Kidney tubule cell (primary cell): ENCODE measurements around the gene ADARB2.
A peak's percentile ranks its signal among the peaks of the same experiment; 100 is the strongest.

Source experiments
- DNase-seq: peaks from one replicate; pipeline ENCODE4 v3.0.0-alpha.2; 2018; ENCODE audit warnings: low spot score

The ADARB2 gene

DNA sequence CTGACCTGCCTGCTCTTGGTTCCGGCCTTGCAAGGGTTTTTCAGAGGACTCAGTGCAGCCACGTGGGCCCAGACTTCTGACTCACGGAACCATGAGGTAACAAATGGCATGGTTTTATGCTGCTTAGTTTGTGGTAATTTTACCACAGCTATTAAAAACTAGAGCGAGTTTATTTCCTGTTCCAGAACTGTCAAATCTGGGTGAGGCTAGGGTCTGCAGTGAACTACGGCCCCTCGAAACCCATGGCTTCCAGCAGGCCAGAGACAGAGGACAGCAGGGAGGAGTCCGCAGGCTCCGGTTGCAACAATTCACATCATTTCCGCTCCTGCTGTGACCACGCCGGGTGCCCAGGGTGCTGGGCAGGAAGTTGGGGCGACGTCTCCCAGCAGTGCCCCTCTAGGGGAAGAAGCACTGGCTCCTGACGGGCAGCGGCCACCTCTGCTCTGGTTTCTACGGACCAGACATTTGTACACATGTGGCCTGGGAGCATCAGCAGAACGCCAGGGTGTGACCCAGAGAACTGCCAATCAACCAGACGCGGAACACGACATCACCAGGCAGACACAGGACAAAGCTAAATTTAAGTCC, 74.8 kb downstream of the ADARB2 start:
- no peak for DNase-seq

DNA sequence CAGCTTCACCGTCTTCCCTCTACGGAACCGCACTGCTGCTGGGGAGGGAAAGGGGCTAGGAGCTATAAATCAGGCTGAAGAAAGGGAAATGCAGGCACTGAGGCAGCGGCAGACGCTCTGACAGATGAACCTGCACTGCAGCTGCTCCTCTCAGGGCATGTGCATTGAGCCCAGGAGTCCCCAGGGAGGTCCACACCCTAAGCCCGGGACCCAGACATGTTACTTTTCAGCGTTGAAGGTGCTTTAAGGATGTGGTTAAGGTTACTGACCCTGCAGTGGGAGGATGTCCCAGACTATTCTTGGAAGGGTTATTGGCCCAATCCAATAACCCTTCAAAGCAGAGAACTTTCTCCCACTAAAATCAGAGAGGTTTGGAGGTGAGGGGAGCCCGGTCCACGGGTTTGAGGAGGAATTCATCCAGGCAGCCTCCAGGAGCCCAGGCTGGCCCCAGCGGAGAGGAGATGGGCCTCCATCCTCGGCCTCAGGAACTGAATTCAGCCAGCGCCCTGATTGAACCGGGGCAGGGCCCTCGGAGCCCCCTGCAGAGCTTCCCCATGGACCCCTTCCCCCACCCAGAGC, 75.4 kb downstream of the ADARB2 start:
- no peak for DNase-seq

DNA sequence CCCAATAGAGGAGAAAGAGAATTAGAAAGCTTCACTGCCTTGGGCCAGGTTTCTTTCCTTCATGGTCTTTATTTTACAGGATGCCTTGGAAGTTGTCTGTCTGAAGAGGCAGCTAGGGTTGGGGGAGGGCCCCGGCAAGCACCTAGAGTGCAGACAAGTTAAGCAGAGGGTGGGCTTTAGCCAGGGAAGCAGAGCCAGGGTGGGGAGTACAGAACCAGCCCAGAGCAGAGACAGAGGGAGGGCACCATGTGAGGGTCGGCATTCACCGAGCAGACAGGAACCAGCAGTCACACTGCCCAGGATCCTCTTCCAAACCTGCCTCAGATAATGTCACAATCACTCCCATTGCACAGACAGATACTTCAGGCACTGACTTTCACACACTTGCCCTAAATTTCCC, 75.9 kb downstream of the ADARB2 start:
- DNase-seq, result no peak

DNA sequence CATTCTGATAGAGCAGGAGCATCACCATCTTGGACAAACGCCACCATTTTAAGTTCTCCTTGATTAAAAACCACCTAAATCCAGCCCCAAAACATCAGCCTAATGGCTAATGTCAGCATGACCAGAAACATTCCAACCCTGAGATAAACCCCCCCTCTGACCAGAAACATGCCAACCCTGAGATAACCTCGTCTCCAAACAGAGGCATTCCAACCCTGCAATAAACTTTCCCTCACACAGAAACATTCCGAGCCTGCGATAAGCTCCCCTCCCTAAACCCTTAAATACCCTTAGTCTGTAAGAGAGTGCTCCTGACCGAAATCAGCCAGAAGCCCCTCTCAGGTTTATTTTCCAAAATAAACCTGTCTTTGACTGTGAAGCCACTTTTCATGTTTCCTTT, 76.5 kb downstream of the ADARB2 start:
- no peak for DNase-seq

DNA sequence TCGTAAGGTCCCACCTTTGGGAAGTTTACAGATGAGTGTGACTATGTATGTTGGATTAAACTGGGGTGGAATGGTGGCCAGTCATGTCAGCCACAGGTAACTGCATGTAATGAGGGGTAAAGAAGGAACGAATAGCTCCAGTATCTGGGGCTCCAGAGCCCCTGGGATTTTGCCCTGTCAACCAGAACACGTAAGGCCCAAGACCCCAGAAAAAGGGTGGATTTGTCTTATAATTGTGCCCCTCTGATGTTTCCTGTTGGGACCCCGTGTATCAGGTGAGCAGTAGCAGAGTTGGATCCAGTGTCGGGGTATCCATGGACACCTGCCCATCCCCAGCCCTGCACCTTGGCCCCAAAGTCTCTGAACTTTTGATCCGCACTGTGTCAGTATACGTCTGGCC, 76.9 kb downstream of the ADARB2 start:
- no peak for DNase-seq

DNA sequence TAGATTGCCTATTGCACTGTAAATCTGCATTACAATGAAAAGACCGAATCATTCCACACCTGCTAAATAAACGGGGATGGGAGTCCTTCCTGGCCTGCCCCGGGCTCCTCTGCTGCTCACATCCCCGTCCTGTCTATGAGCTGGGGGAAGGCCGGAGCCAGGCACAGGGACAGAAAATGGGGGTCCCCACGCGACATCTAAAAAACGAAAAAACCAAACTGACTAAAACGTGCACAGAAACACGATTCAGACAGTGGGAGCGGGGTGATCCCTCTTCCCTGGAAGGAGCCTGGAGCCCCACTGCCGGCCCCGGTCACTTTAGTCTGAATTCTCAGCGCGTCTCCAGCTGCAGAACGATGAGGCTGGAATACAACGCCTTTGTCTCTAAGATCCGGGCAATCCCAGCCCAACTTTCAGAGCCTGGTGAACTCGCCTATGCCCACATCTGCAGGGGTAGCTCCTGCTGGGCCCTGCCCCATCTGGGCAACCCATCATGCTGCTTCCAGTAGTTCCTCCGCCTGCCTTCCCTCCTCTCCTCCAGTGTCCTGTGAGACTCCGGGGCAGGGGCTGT, 78.0 kb downstream of the ADARB2 start:
- DNase-seq, result no peak

DNA sequence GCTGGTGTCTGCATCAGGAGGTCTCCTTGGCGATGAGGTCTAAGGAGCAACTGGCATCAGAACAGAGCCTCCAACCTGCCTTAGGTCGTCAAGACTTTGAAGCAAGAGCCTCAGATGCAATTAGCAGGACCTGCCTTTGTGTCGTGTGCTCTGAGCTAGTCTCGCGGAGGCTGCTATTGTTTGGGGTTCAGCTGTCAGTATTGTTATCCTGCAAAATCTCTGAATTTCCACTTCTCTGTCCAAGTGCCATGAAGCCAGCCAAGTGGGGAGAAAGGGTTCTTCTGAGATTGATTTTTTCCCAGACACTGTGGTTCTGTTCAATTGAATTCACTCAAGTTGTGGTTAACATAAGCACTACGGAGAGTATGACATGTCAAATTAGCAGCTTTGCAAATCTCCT, 78.7 kb downstream of the ADARB2 start:
- no peak for DNase-seq

DNA sequence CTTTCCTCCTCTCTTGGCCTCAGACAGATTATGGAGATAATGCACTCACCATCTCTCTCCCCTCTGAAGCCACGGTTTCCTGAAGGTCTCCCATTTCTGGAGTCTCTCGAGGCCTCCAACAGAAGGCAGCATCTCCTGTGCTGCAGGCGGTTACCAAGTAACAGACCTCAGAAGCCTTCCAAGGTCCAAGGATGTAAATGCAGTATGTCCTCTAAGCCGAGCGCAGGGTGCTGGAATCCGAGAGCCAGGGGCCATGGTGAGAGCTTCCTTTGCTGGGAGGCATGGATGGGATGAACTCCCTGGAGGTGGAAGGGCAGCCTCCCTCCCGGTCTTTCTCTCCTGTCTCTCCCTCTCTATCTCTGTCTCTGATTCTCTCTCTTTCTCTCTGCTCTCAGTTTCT, 79.8 kb downstream of the ADARB2 start:
- no peak for DNase-seq

DNA sequence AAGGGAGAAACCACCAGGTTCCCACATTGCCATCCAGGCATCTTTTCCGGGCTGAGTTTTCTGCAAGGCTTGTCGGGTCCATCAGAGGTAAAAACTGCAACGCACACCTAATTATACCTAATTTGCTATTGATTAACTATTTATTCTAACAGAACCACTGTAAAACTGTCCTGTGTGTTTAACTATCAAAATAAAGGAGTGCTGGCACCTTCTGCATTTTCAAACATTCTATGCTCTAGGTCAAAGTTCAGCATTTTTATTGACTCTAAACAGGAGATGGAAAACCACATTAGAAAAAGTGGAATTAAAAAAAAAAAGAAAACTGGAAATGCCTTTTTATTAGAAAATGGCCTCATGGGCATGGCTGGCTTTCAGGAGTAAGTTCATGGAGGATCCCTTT, 82.0 kb downstream of the ADARB2 start:
- DNase-seq, result no peak

DNA sequence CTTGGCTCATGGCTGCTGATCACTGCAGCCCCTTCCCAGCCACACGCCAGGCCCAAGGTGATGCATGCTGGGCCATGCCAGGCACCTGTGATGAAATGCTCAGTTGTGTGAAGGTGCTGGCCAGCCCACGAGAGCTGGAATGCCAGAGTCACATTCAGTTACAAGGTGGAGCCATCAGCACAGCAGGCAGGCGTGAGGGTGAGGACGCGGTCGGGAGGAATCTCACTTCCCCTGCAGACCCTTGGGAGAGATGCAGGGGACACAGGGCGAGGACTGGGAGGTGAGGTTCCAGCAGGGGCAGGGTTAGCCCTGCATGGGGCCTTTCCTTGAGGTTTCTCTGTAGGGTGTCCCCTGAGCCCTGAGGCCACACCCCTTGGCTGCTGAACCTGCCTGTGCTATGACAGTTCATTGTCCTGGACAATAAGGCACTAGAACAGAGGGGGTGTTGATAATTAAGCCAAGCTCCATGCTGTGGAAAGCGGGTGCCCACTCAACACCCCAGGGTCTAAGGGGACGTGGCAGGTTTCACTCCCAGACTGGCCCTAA, 82.4 kb downstream of the ADARB2 start:
- DNase-seq, result no peak

DNA sequence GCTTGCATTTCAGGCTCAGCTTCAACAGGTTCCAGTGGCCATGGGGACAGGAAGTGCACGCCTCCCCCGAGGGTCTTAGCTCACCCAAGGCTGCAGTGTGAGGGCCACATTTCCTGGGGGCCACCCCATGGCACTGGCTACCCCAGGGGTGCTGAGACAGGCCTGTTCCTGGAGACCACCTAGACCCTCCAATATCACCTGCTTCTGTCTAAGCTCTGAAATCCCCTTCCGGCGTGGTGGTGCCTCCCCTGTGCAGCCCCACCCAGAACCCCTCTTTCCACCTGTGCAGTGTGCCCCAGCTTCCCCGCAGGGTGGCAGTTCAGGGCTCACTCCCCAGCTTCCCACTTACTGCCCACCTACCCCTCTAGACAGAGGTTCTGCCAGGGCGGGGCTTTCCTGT, 83.1 kb downstream of the ADARB2 start:
- no peak for DNase-seq

DNA sequence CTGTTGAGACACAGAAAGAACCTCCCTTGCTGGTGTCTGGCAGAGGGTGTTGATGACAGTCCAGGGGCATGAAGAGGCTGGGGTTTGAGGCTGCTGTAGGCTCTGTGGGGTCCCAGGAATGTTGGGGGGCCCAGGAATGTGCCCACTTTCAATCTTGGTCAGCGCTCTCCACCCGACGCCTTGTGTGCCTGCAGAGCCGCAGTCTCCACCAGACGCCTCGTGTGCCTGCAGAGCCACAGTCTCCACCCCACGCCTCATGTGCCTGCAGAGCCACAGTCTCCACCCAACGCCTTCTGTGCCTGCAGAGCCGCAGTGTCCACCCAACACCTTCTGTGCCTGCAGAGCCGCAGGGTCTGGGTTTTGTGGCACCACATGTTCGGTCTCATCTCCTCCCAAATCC, 84.0 kb downstream of the ADARB2 start:
- DNase-seq, result no peak

DNA sequence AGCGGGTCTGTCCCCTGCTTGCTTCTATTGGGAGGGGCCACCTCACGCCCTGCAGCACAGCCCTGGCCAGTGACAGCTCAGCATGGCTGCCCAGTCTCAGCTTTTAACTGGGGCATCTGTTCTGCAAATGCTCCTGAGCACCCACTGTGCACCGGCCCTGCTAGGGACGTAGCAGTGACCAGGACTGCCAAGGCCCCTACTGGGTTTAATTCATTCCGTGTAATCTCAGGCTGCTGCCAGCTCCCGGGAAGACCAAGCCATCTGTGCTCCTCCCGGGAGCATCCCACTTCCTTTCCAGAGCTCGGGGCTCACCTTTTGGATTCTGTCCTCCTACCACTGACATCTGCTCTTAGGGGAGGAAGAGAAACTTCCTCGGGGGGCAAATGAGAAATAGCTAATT, 85.2 kb downstream of the ADARB2 start:
- DNase-seq, result no peak

DNA sequence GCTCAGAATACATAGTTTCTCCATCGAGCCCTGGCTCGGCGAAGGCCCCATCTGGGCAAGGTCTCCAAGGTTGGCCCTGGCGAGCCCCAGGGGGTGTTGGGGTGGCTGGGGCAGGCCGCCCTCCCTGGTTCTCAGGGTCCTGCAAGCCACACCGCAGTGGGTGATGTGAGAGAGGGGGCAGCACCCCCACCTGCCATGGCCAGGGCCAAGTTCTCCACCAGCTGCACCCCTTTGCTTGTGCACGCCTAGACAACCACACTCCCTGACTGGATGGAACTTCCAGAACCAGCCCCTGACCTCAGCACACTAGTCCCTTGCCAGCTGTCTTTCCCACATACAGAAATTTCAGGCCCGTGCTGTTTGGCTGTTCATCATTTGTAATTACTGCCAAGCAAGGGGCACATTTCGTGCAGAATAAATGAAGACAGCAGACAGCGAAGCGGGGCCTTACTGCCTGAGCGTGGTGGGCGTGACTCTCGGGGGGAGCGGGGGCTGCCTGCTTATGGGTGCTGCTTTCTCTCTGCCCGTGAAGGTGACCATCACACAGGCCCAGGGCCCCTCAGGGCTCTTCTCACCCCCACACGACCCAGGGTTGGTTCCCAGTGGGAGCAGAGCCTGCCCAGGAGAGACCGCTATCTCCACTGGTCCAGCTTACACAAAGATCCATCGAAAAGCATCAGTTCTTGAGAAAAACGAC, 85.9 kb downstream of the ADARB2 start:
- DNase-seq, result no peak

DNA sequence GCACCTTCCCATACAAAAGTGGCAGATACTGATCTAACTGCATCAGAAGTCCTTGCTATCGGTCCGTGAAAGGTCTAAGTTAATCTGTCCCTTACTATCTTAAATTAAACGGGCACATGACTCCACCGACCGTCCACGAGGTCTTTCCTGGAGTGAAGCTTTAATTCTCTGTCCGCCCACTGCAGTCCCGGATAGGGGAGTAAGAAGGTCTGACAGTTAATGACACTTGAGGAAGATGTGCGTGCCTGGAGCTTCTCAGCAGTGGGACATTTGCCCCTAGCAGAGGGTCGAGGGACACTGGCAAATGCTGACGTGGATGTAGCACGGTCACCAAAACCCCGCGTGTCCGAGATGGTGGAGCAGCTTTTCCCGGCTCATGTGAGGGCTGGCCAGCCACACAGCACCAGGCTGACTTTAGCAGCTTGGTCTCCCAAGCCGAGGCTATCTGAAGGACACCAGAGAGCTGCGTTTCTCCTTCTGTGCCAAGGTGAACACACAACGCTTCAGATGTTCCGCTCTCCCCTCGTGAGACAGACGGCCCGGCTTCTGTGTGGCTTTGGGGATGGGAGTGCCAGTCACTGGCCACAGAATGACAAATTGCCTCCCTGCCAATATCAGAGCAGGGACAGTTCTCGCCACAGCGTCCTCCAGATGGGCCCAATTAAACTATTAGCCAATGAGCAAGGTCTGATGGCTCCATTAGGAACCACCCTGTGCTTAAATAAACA, 86.6 kb downstream of the ADARB2 start:
- no peak for DNase-seq

DNA sequence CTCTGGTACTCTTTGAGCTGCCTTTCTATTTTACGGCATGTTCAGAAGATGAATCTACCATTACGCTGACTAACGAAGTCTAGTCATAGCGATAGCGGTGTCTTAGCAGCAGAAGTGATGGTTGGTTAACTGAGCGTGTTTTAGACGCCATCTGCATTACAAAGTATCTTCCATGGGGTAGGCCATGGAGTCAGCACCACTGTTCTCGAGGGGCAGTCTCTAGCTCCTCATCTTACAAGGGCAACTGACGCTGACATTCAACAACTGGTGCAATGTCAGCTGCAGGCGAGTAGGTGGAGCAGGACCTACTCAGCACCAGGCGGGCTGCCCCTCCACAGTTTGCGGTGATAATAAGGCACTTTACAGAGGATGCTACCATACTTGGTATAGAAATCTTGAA, 88.7 kb downstream of the ADARB2 start:
- DNase-seq, result no peak

DNA sequence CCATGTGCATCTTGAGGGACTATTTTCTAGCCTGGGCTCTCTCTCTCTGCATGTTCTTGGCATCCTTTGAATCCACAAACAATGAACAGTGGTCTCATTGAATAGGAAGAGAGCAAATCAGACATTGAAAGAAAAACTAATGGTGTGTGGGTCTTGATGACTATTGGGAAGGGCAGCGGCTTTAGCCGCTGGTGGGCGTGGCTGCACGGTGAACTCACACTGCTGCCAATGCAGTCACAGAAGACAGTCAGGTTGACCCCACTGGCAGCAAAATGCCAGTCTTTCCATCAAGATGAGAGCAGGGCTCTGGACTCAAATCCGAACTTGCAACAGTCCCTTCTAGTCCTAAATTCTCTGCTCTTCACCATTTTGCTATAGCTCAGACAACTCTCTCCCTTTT, 91.0 kb downstream of the ADARB2 start:
- DNase-seq, result no peak

DNA sequence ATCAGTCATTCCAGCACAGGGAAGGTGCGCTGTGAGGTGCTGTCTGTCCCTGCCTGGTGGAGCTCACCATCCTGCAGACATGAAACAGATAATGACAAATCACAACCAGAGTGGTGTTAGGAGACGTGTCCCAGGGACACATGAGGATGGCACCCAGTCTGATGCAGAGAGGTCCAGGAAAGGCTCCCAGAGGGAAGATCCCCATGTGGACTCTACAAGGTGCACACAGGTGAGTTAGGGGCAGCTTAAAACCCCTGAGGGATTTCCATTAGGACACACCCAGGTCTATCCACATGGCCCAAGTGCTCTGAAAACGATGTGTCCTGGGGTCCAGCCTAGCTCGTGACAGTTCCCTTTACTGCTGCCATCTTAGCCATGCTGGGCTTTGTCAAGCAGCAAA, 91.4 kb downstream of the ADARB2 start:
- DNase-seq, result no peak

DNA sequence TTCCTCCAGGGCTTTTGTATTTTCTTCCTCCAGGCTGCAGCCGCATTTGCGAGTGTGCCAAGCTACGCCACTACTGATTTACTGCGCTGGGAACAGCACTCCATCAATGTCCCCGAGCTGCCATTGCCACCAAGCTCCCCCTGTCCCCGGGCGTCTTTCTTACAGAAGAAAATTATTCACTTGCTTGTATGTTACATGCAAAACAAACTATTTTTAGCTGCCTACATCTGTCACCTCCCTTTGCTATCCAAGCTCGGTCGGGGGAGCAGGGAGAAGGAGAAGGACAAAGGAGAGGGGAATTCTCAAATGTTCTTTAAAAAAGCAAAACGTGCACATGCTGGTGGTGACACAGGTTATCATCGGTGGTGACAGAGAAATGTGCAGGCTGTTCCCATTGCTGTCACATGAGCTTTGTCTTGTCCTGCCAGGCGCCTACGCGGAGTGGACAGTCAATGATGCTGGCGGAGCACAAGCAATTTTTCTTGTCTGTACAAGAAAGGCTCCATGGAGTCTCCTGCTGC, 93.1 kb downstream of the ADARB2 start:
- DNase-seq, result no peak

DNA sequence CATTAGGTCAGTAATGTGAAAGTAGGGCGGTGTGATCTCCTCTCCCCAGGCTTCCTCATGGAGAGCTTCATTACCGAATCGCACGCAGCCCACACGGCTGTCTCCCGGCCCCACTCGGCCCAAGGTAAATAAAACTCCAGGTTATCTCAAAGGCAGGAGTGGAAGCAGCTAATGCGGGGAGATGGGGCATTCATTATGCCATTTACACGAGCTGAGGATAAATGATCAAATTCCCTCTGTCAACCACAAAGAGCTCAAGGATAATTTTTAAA, 93.5 kb downstream of the ADARB2 start:
- DNase-seq, result no peak

DNA sequence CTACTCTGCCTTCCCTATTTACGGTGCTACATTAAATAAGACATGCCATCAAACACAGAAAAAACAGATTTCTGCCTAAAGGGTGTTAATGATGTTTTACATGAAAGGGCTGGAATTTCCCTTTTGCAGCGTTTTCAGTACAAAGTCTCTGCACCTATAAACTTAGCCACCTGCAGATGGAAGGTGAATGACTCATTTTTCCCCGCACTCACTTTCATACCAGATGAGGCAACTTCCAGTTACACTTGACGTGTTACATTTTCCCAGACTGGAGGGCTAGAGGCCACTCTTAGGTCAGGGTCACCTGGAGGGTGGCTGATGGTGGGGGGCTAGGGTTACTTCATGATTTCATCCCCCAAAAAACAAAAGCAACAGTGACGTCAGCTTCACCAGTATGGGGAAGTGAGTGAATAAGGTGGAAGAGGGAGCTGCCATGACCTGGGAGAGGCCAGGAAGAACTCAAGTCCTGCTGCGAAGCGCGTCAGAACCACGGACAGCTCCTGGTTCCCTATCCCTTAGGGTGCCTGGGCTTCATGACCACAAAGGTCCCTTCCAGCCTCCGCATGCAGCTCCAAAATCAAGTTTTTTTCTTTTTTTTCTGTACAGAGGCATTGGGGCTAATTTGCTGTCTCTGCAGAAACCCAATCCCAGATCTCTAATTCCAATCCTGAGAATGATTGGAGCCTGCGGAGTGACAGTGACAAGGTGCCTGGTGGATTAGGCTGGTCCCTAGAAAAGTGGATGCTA, 94.0 kb downstream of the ADARB2 start:
- DNase-seq, result peak; percentile 5

DNA sequence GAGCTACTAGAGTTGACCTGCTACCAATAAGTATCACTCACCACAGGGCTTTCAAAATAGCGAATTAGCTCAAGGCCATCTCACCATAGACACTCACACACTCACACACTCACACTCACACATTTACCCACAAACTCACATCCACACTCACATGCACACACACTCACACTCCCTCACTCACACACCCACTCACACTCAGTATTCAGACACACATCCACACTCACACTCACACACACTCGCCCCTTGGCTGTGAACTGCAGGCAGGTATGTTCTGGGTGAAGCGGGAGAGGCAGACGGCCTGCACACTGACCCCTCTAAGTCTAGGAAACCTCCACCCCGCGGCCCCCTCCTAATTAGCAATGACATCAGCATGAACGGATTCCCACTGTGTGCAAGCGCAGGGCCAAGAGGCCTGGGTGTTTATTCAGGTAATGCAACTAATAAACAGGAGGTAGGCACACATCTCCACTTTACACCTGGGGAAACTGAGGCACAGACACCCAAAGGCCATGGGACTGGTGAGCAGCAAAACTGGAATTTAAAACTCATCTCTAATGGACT, 94.6 kb downstream of the ADARB2 start:
- DNase-seq, result no peak
